AG04450 (cell line): ENCODE results near the gene KCNMB4. TPM values are rescaled to one million over a fixed set of nuclear protein-coding genes. Genes with fewer than 3 reads are reported as not detected.

Source experiments
- CTCF ChIA-PET: fragments of 300-600, 350-600 bp; formaldehyde crosslinking; extraction: SDS; loops from one replicate; lab custom pipeline; 2022; ENCODE audit warnings: antibody characterized with exemption, inconsistent platforms; lab: Charles Lee
- POLR2A ChIA-PET: fragments of 350-600 bp; formaldehyde crosslinking; extraction: SDS; loops from one replicate; lab custom pipeline; 2021; ENCODE audit warnings: antibody characterized with exemption, inconsistent platforms; lab: Yijun Ruan, JAX
- DNase-seq: peaks from one replicate; pipeline ENCODE4 v3.0.0-alpha.2; 2011; ENCODE audit warnings: low read depth, low spot score
- H3K27ac ChIP-seq: one replicate; pipeline ENCODE4 v1.5.1; 2012; ENCODE audit warnings: low read depth, low read length, control low read depth
- H3K27me3 ChIP-seq: one replicate; pipeline ENCODE4 v1.6.0; 2012; ENCODE audit warnings: low read length; ENCODE audit not compliant: control insufficient read depth, insufficient read depth
- H3K4me3 ChIP-seq: 2 replicates; pipeline ENCODE4 v1.5.1; 2011; ENCODE audit warnings: mild to moderate bottlenecking, low read depth, low read length, control low read depth
- H3K9me3 ChIP-seq: 2 replicates; pipeline ENCODE4 v1.5.1; 2012; ENCODE audit warnings: low read length; ENCODE audit not compliant: control insufficient read depth, insufficient read depth
- CTCF ChIP-seq: IDR thresholded peaks from 2 replicates; pipeline ENCODE4 v1.5.1; 2011; ENCODE audit warnings: low read depth, low read length, control low read depth, inconsistent platforms
- polyA plus RNA-seq: library from polyadenylated mRNA; depleted of rRNA; stranded (reverse); fragments of >200 nt; gene quantifications from 2 replicates; pipeline ENCODE4 v1.2.3, GENCODE V29; 2011

Gene KCNMB4
- polyA plus RNA-seq, 1 experiment, result 0.14 TPM

- CTCF ChIA-PET, result no interaction called here
- TF ChIP-seq CTCF, result no peak
- Histone ChIP-seq H3K27ac (no peak overlapping the region), H3K4me3 (no peak overlapping the region), H3K9me3 (no peaks in the 10 kb centered on the region; the same call in 1 of the 2 replicates), H3K27me3 (no peaks in the 10 kb centered on the region)
- POLR2A ChIA-PET, result no interaction called here
- DNase-seq, result no peak
These were observed 42.1 kb downstream of the KCNMB4 start for GRCh38 chr12:70408004-70408790.

- DNase-seq, result no peak
- TF ChIP-seq CTCF, result no peak
- H3K4me3 ChIP-seq, result no peak overlapping the region
- H3K27ac ChIP-seq, result no peak overlapping the region
- no peaks in the 10 kb centered on the region for H3K27me3 ChIP-seq
- ChIA-PET POLR2A (no interaction called here), CTCF (interaction anchor here (1.0 kb wide), 1 partner anchor 509 kb away, joined by 3 read pairs; no protein-coding TSS in a partner anchor)
- no peaks in the 10 kb centered on the region for H3K9me3 ChIP-seq
These were observed 49.9 kb downstream of the KCNMB4 start for GRCh38 chr12:70415987-70416386.

GRCh38 chr12:70417121-70417520 is 51.0 kb downstream of the KCNMB4 start:
- CTCF ChIA-PET, result interaction anchor here (1.0 kb wide), 1 partner anchor 510 kb away, joined by 3 read pairs; no protein-coding TSS in a partner anchor
- TF ChIP-seq CTCF, result no peak
- Histone ChIP-seq H3K27ac (no peak overlapping the region), H3K27me3 (no peaks in the 10 kb centered on the region), H3K9me3 (no peaks in the 10 kb centered on the region), H3K4me3 (no peak overlapping the region)
- no peak for DNase-seq
- POLR2A ChIA-PET, result no interaction called here

GRCh38 chr12:70418101-70418500 is 52.0 kb downstream of the KCNMB4 start:
- no peak overlapping the region for H3K27ac ChIP-seq
- no peak for DNase-seq
- CTCF ChIA-PET, result no interaction called here

More at GRCh38 chr12:70418101-70418500, 52.0 kb downstream of the KCNMB4 start:
- TF ChIP-seq CTCF, result no peak
- Histone ChIP-seq H3K9me3 (no peaks in the 10 kb centered on the region), H3K4me3 (no peak overlapping the region), H3K27me3 (no peaks in the 10 kb centered on the region)
- POLR2A ChIA-PET, result no interaction called here
